Measurements from ENCODE around the gene ELAC2.

- TF ChIP-seq, protein P1, sequence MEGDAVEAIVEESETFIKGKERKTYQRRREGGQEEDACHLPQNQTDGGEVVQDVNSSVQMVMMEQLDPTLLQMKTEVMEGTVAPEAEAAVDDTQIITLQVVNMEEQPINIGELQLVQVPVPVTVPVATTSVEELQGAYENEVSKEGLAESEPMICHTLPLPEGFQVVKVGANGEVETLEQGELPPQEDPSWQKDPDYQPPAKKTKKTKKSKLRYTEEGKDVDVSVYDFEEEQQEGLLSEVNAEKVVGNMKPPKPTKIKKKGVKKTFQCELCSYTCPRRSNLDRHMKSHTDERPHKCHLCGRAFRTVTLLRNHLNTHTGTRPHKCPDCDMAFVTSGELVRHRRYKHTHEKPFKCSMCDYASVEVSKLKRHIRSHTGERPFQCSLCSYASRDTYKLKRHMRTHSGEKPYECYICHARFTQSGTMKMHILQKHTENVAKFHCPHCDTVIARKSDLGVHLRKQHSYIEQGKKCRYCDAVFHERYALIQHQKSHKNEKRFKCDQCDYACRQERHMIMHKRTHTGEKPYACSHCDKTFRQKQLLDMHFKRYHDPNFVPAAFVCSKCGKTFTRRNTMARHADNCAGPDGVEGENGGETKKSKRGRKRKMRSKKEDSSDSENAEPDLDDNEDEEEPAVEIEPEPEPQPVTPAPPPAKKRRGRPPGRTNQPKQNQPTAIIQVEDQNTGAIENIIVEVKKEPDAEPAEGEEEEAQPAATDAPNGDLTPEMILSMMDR (IDR thresholded peaks at IDR 0.05; ENCODE audit: poor library complexity, severe bottlenecking), result no peak
- TF ChIP-seq REST (IDR thresholded peaks at IDR 0.05; ENCODE audit: borderline replicate concordance), result no peak
Measured at GRCh38 chr17:12996941-12997340, 20.9 kb downstream of the ELAC2 start.
